NCI-H2107 treated with DMSO at 0.1 percent for 48 hours (cell line): ENCODE data around the gene TSPAN15.
"Not testable (repeated sequence)": the region's sequence is repeated elsewhere in the genome, so short reads cannot be mapped to it uniquely, and the experiment has no call there.

Experiments used
- DNase-seq: peaks from one replicate; lab custom pipeline; 2025; ENCODE audit not compliant: unreplicated experiment; lab: John Stamatoyannopoulos, UW

The TSPAN15 gene

GRCh38 chr10:69483963-69484362 is 32.7 kb downstream of the TSPAN15 start:
- DNase-seq: no peak

GRCh38 chr10:69484736-69485135 is 33.5 kb downstream of the TSPAN15 start:
- DNase-seq: no peak

- no peak for DNase-seq
Measured at GRCh38 chr10:69486922-69487730, 35.9 kb downstream of the TSPAN15 start.

- not testable (repeated sequence) for DNase-seq
Measured at GRCh38 chr10:69488149-69488844, 37.0 kb downstream of the TSPAN15 start.

GRCh38 chr10:69488856-69489255 is 37.6 kb downstream of the TSPAN15 start:
- not testable (repeated sequence) for DNase-seq

- no peak for DNase-seq
Measured at GRCh38 chr10:69489506-69490090, 38.3 kb downstream of the TSPAN15 start.

GRCh38 chr10:69490876-69491275 is 39.6 kb downstream of the TSPAN15 start:
- DNase-seq: no peak

- DNase-seq: no peak
Measured at GRCh38 chr10:69491611-69492010, 40.3 kb downstream of the TSPAN15 start.

GRCh38 chr10:69492091-69492745 is 41.0 kb downstream of the TSPAN15 start:
- DNase-seq: no peak

GRCh38 chr10:69492746-69493462 is 41.6 kb downstream of the TSPAN15 start:
- no peak for DNase-seq

GRCh38 chr10:69494626-69495558 is 43.6 kb downstream of the TSPAN15 start:
- no peak for DNase-seq

- DNase-seq: no peak
Measured at GRCh38 chr10:69495666-69496065, 44.4 kb downstream of the TSPAN15 start.

GRCh38 chr10:69496352-69497230 is 45.3 kb downstream of the TSPAN15 start:
- DNase-seq: no peak

- no peak for DNase-seq
Measured at GRCh38 chr10:69497231-69497561, 45.9 kb downstream of the TSPAN15 start.

- DNase-seq: no peak
Measured at GRCh38 chr10:69497611-69498390, 46.5 kb downstream of the TSPAN15 start.

GRCh38 chr10:69498711-69499471 is 47.6 kb downstream of the TSPAN15 start:
- no peak for DNase-seq
